Erythroblast (primary cell): ENCODE data around the gene HELZ.

Experiments
- DNase-seq, 2 experiments: peaks; one replicate each; lab custom pipeline; 2025; lab: John Stamatoyannopoulos, UW
- GATA1 ChIP-seq: IDR thresholded peaks from 2 replicates; pipeline ENCODE4 v1.6.1; 2011; ENCODE audit warnings: low read depth, mild to moderate bottlenecking, control low read depth, low read length, moderate library complexity
- POLR2A ChIP-seq: IDR thresholded peaks from 2 replicates; pipeline ENCODE4 v1.6.1; 2011; ENCODE audit warnings: mild to moderate bottlenecking, low read length

The HELZ gene

GRCh38 chr17:67224736-67225135 is 20.3 kb downstream of the HELZ start:
- TF ChIP-seq POLR2A (no peak), GATA1 (no peak)
- no peak for DNase-seq

DNA sequence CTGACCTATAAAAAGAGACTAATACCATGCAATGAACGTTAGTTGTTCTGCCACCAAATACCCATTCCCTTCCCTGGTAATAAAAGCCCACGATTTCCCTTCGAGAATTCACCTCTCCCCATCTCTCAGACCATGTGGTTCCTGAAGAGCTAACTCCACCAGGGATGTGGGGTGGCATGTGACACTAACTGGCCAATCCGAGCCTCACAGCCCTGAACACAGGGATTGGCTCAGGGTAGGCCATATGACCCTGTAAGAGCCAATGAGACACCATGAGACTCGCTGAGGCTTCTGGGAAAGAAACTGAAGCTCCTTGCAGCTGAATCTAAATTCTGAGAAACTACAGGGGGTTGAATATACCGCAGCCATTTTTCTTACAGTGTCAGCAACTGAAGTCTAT is 21.1 kb downstream of the HELZ start:
- TF ChIP-seq POLR2A (no peak), GATA1 (no peak)
- peak; percentile 31 to 40 for DNase-seq

DNA sequence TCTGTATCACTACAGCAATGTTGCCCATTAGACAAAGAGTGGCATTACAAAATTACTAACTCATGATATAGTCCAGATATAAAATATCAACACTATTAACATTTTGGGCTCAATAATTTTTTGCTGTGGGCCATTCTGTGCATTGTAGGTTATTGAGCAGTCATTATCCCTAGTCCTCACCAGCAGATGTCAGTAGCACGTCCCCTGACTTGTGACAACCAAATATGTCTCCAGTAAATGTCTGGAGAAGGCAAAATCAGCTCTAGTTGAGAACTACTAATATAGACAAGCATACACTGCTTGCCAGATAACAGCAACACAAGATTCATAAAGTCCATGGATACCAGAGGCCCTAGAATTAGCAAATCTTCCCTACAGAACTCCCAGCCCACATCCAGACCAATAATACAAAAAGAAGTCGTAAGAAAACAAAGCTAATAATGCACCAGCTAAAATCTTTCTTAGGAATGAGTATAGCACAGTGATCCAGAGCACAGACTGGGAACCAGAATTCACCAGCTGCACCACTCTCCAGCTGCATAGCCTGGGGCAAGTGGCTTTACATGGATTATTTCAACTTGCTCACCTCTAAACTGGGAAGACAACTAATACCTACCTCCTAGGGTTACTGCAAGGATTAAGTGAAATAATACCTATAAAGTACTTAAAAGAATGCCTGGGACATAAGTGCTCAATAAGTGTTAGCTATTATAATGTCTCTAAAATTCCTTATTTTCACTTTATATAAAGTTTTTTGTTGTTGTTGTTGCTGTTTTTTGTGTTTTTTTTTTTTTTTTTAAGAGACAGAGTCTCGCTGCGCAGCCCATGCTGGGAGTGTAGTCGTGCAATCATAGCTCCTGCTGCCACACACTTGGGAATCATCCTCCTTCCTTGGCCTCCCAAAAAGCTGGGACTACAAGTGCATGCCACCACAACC is 23.7 kb downstream of the HELZ start:
- DNase-seq: peak; percentile 63 to 66
- TF ChIP-seq POLR2A (no peak), GATA1 (no peak)

GRCh38 chr17:67218385-67218950 is 26.5 kb downstream of the HELZ start:
- no peak for TF ChIP-seq POLR2A
- no peak for TF ChIP-seq GATA1
- DNase-seq: no peak

DNA sequence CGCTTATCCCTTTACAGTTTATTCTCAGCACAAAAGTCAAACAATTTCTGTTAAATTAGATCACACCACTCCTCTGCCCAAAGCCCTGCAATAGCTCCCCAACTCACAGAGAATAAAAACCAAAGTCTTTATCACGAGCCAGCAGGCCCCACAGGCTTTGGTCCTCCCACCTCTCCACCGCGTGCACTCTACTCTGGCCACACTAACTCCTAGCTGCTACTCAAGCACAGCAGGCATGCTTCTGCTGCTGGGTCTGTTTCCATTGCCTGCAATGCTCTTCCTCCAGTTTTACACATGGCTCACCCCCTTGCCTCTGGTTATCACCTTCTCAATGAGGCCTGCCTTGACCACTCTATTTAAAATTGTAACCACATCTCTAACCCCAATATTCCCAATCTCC is 27.6 kb downstream of the HELZ start:
- TF ChIP-seq POLR2A: no peak
- DNase-seq: peak; percentile 66 to 77

DNA sequence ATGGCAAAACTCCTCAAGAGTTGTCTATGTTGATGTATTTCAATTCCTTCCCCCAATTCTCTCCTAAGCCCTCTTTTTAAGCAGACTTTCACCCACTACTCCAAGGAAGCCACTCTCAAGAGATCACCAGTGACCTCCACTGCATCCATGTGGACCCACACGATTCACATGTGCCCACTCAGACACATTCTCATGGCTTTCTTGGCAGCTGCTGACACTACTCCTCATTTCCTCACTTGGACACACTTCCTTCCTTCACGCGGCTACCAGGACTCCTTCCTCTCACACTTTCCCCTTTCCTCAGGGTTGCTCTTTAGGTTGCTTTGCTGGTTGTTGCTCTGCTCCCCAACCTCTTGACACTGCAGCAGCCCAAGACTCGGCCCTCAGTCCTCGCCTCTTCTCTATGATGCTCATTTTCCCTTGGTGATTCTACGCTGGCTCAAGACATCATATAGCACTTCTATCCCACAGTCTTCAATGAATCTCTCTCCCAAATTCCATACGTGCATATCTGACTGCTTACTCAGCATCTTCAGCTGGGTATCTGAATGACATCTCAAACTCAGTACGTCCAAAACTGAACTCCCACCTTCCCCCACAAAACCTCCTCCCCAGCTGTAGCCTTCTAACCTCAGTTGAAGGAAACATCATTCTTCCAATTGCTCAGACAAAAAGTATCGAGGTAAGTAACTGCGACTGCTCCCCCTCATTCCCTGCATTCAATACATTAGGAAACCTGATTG is 28.2 kb downstream of the HELZ start:
- no peak for TF ChIP-seq GATA1
- TF ChIP-seq POLR2A: no peak
- no peak for DNase-seq

GRCh38 chr17:67215991-67216421 is 29.0 kb downstream of the HELZ start:
- TF ChIP-seq POLR2A: no peak
- TF ChIP-seq GATA1: no peak
- no peak for DNase-seq

DNA sequence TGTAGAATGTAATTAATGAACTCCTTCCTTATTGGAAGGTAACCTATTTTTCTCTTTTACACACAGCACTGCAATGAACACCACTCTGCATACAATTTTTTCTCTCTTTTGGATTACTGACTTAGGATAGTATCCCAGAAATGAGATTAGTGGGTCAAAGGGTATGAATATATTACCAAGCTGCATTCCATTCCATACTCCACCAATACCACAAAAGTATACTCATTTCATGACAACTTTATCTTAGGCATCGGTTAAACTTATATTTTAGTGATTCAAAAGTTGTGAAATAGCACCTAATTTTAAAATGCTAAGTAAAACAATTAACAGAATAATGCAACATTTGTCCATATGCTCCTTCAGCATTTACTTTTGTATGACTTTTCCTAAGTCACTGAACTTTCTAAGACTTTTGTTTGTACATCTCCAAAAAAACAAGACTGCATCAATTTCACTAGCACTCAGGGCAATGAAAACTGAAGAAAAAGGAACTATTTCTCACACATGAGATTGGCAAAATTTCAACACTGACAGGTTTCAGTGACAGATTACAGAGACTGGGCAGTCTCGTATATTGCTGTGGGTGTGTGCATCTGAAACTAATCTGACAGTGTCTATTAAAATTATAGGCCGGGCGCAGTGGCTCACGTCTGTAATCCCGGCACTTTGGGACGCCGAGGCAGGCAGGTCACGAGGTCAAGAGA is 32.1 kb downstream of the HELZ start:
- TF ChIP-seq GATA1 (no peak), POLR2A (no peak)
- peak; percentile 86 to 87 for DNase-seq

DNA sequence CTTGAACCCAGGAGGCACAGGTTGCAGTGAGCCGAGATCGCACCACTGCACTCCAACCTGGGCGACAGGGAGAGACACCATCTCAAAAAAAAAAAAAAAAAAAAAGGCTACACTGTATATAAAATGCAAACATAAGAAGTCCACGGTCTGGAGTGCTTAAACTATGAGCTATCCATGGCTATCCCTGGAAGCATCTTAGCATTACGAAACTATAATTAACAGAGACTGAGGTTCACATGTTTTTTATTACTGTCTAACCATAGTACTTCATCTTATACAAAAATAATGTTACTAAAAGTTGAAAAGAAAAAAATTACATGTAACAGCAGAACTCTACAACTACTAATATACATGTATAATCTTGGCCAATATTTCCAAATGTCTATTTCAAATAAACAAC is 32.8 kb downstream of the HELZ start:
- DNase-seq: no peak
- TF ChIP-seq POLR2A (no peak), GATA1 (no peak)

- TF ChIP-seq POLR2A (no peak), GATA1 (no peak)
- DNase-seq: no peak
These were observed 33.3 kb downstream of the HELZ start for GRCh38 chr17:67211742-67212141.

DNA sequence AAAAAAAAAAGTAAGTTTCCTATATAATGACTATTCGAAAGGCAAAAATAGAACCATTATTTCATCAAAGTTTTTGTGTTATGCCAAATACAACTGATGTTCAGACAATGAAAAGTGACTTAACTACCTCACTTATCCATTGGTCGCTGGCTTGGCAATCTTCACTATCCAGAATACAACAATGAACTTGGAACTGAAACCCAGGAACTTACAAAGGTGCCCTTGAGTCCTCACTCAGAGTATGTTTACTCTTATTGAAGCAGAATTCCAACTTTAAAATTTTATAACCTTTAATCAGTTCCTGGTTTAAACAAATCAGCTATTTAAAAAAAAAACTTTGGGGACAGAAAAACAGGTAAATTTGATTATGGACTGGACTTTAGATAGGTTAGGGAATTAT is 34.1 kb downstream of the HELZ start:
- no peak for DNase-seq
- TF ChIP-seq POLR2A (no peak), GATA1 (no peak)

GRCh38 chr17:67208232-67208631 is 36.8 kb downstream of the HELZ start:
- TF ChIP-seq POLR2A (no peak), GATA1 (no peak)
- no peak for DNase-seq

GRCh38 chr17:67203818-67204217 is 41.2 kb downstream of the HELZ start:
- DNase-seq: no peak
- no peak for TF ChIP-seq POLR2A
- no peak for TF ChIP-seq GATA1
